NCI-H2029 (cell line): ENCODE data around the gene PKP1.

ENCODE experiments used
- DNase-seq: peaks from one replicate; lab custom pipeline; 2025; lab: John Stamatoyannopoulos, UW

Gene PKP1

DNA sequence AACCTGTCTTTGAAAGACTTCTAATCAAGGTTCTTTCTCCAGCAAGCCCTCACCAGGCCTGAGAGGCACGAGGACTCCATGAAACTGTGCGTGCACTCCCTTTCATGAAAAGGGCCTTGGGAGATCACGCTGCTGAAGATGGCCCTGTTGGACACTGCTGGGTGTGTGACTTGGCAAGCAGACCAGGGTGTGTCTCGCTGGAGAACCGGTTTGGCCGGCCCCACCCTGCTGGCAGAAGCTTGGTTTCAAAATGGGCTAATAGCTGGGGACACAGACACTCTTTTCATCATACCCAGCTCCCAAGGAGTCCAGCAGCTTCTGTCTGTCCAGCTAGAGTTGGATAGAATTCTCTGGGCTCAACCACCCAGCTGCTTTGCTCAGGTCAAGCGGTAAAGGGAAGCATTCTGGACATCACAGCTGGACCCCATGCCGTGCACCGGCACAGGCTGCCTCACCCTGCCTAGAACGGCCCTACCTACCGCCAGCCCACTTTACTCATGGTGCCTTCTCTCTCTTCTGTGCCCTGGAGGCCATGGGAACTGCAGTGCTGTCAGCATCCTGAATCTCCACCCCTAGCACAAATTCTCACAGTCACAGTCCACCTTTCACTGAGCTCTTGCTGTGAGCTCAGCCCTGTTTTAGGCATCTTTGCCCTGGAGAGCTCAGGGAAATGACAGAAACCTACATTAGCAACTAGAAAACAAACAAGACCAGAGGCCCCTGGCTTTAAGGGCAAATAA, 24.6 kb downstream of the PKP1 start:
- DNase-seq, result peak; percentile 63

DNA sequence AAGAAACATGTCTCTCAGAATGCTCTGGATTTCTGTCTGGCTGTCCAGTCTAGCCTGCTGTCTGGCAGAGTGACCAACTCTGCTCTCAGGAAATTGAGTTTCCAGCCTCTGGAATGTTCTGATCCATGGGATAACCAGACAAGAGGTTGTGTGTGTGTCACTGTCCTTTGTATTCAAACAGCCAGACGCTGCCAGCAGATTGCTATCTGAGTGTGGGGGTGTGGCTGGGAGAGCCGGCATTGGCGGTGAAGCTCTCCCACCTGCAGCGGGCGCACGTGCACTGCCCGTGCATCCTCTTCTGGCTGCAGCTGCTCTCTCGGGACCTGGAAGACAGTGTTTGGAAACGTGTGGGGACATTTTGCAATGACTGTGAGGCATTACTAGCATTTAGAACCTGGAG, 26.1 kb downstream of the PKP1 start:
- peak; percentile 93 for DNase-seq

DNA sequence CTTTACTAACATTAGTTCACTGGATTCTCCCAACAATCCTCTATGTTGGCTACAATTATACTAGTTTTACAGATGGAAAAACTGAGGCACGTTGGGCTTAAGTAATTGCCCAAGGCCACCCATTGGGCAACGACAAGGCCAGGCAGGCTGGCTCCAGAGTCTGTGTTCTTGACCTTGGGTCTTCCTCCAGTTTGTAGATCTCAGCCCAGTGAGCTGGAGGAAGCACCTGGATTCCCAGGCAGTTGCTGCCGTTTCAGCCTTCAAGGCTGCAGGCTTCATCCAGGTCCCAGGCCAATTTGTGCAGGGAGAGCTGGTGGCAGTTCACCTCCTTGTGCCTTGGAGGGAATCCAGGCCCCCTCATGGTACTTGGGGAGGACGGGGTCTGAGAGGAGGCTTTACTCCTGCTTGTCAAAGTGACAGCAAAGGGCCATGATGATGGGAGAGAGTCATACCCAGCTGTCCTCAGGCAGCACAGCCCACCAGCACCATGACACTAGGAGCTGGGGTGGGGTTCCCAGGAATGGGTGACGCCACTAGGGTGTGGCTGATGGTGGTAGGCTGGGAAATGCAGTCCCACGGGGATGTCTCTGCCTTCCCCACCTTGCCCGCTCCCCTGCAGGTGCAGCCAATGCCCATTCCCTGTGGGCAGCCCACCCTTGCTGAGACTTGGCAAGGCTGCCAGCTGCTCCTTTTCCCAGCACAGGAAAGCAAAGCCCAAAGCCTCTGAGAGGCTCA, 27.1 kb downstream of the PKP1 start:
- no peak for DNase-seq

DNA sequence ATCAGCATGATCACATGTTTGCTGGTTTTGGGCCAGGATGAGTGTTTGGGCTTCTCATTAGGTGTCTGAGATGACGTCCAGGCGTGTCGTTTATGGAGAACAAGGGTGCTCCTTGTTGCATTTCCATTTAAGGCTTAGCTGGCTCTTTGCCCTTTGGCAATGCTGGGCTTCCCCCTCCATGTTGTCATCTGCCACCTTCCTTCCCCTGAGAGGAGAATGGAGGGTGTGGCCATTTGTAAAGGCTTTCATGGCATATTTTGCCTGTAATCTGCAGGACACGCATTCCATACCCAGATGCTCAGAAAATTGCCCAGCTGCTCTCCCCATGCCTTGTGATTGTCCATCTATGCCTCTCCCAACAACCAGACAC, 27.7 kb downstream of the PKP1 start:
- peak; percentile 98 for DNase-seq

DNA sequence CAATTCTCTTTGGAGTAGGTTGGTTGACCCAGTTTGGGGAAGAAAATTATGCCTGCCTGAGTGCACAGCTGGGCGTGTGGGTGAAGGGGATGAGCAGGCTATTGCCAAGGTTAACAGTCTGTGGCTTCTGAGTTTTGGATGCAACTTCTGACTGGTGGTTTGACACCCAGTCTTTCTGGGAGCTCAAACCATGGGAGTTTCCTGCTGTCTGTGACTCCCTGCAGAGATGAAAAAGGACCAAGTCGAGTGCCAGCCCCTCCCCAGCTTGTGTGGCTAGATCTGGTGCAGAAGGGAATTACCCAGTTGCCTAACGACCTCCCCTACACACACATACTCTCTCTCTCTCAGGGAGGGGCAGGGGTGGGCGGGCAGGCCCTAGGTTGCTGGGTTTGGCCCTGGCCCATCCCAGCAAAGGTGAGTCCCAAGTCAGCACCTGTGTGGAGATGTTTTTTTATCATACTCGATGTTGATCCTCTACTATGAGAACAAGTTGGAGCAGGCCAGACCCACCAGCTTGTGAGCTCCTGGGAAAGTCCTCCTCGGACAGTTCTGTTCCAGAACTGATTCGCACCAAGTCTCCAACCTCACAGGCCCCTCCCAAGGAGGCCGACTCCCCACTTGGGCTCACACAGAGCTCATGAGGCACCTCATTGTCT, 28.2 kb downstream of the PKP1 start:
- no peak for DNase-seq

DNA sequence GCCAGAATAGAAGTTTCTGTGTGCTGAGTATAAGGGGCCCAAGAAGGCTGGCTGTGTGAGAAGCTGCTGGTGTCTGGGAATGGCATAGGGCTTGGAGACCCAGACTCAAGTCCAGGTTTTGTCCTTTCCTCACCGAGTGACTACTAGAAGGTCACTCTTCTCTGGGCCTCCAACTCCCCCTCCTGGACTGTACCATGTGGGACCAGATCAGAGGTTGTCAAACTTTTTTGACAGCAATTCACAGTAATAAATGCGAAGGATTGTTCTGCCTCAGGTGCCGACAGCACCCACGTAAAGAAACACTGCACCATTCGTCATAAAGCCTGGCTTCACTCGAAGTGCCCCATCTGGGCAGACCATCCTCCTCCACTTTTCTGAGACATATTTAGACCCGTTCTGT, 29.0 kb downstream of the PKP1 start:
- no peak for DNase-seq

DNA sequence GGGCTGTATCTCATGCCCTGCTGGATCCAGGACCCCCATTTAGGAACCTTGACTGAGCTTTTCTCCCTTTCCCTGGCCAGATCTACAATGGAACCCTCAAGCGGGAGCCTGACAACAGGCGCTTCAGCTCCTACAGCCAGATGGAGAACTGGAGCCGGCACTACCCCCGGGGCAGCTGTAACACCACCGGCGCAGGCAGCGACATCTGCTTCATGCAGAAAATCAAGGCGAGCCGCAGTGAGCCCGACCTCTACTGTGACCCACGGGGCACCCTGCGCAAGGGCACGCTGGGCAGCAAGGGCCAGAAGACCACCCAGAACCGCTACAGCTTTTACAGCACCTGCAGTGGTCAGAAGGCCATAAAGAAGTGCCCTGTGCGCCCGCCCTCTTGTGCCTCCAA, 29.8 kb downstream of the PKP1 start:
- DNase-seq, result no peak

DNA sequence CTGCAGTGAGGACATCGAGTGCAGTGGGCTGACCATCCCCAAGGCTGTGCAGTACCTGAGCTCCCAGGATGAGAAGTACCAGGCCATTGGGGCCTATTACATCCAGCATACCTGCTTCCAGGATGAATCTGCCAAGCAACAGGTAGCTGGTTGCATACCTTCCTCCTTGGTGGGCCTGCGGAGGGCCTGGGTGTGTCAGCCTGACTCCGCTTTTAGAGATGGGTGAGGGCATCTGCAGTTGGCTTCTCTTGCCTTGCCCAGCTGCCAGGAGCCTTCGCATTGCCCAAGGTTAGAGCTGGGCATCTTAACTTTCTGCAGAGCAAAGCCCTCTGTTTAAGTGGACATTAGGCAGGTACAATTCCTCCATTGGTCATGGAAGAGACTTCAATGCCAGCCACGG, 33.2 kb downstream of the PKP1 start:
- no peak for DNase-seq

DNA sequence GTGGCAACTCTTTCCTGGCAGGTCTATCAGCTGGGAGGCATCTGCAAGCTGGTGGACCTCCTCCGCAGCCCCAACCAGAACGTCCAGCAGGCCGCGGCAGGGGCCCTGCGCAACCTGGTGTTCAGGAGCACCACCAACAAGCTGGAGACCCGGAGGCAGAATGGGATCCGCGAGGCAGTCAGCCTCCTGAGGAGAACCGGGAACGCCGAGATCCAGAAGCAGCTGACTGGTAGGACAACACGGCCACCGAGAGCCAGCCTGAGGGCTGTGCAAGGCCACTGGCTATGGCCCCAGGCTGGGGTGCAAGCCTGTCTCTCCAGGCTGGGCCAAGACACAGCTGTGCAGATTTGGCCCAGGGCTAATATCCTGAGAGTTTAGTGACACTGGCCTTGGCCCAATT, 34.2 kb downstream of the PKP1 start:
- no peak for DNase-seq

DNA sequence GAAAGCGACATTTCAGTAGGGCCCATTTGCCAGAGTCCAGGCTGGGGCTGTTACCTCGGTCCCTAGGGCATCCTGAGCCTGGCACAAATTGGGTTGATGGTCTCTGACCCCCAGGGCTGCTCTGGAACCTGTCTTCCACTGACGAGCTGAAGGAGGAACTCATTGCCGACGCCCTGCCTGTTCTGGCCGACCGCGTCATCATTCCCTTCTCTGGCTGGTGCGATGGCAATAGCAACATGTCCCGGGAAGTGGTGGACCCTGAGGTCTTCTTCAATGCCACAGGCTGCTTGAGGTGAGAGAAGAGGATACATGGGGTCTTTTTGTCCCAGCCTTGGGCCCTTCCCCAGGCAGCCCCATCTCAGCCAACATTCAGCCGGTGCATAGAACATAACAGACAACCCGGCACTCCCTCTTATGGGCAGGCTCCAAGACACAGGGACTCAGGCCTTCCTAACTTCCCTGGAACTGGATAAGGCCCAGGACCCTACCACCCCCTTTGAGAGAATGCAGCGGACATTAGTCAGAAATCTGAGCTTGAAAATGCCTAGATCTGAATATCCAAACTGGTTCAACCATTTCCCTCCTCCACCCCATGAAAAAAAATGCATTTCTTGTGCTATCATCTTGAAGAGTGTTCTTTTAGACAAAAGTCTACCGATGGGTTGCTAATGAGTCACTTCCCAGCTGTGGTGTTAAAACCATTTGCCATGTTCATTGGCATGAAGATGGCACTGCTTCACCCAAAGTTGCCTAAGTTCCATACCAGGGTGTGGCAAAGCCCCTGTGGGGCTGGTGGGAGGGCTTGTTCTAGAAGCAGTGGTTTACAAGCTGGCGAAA, 35.4 kb downstream of the PKP1 start:
- DNase-seq, result no peak

DNA sequence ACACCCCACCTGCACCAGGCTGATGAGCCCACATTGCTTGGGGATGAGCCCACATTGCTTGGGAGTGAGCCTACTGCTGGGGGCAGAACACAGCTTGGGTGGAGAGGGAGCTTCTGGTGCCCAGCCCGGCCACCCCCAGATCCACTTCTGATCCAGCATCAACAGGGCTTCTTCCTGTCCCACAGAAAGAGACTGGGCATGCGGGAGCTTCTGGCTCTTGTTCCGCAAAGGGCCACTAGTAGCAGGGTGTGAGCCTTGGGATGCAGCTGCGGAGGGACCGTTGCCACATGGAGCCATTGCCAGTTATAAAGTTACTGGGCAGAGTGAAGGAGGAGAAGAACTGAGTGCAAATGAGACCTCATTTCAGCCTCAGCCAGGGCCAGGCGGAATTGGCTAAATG, 36.3 kb downstream of the PKP1 start:
- DNase-seq, result no peak

DNA sequence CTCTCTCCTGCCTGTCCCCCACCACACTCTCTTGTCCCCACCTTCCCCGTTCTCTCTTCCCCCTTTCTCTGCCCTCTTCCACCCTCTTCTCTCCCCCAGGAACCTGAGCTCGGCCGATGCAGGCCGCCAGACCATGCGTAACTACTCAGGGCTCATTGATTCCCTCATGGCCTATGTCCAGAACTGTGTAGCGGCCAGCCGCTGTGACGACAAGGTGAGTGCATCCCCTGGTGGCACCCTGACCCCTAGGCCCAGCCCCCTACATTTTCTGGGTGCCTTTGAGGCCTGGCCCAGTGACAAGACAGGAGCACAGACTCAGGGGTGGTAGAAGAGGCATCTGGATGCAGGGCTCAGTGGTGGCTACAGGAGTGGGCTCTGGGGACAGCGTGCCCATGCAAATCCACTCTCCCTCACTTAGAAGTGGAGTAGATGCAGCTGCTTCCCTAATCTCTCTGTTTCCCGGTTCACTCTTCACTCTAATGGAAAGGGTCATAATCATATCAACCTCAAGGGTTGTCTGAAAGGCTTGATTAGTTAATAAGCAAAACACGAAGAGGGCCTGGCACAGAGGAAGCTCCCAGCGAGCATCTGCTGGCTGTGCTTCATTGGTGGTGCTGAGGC, 37.0 kb downstream of the PKP1 start:
- DNase-seq, result no peak

DNA sequence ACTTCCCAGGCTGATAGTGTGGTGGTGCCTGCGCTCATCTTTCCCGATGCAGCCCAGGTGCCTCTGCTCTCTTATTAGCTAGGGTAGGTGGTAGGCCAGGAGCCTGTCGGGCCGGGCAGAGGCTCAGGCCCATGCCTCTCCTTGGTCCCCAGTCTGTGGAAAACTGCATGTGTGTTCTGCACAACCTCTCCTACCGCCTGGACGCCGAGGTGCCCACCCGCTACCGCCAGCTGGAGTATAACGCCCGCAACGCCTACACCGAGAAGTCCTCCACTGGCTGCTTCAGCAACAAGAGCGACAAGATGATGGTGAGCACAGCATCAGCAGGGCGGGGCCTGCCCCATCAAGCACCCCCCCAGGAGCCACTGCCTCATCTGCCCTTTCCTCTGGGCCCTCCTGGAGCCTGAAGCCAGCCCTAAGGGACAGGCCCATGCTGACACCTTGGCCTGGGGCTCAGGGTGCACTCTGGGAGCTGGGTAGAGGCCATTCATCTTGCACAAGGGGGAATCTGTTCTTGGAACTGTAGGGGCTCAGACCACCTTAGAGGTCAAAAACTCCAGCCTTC, 38.6 kb downstream of the PKP1 start:
- DNase-seq, result no peak

DNA sequence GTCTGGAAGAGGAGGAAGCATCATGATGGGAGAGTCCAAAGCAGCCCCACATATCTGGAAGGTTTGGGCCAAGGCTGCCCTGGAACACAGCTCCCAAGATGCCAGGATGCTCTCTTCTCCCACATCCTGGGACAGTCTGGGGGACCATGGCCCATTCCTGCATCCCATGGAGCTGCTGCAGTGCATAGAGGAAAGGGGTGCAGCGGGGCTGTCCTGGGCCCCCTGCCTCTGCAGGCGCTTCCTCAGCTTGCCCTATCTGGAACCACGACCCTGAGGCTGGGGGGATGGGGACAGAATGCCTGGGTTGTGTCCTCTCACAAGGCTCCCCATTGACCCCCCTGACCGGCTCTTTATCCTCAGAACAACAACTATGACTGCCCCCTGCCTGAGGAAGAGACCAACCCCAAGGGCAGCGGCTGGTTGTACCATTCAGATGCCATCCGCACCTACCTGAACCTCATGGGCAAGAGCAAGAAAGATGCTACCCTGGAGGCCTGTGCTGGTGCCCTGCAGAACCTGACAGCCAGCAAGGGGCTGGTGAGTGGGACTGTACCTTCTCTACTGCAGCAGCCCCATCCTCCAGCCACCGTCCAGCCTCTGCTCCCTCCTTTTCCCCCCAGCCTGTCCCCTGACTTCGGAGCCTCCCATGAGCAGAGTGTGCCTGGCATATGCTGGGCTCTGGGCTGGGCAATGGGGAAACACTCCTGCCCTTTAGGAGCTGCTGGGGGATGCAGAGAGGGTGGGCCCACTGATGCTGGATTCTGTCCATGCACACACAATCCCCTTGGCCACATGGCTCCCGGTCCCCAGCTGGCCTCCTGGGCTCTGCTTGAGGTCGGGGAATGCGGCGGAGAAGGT, 39.6 kb downstream of the PKP1 start:
- no peak for DNase-seq

DNA sequence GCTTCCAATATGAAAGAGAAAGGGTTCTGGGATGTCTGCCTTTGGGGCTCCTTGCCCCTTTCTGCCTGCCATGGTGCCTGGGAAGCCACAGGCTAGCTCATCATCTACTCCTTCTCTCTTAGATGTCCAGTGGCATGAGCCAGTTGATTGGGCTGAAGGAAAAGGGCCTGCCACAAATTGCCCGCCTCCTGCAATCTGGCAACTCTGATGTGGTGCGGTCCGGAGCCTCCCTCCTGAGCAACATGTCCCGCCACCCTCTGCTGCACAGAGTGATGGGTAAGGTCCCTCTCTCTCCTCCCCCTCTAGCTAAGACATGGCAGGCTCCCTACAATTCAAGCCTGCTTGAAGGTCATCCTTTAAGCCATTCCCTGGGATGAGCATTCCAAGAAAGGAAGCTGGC, 41.0 kb downstream of the PKP1 start:
- DNase-seq, result no peak

DNA sequence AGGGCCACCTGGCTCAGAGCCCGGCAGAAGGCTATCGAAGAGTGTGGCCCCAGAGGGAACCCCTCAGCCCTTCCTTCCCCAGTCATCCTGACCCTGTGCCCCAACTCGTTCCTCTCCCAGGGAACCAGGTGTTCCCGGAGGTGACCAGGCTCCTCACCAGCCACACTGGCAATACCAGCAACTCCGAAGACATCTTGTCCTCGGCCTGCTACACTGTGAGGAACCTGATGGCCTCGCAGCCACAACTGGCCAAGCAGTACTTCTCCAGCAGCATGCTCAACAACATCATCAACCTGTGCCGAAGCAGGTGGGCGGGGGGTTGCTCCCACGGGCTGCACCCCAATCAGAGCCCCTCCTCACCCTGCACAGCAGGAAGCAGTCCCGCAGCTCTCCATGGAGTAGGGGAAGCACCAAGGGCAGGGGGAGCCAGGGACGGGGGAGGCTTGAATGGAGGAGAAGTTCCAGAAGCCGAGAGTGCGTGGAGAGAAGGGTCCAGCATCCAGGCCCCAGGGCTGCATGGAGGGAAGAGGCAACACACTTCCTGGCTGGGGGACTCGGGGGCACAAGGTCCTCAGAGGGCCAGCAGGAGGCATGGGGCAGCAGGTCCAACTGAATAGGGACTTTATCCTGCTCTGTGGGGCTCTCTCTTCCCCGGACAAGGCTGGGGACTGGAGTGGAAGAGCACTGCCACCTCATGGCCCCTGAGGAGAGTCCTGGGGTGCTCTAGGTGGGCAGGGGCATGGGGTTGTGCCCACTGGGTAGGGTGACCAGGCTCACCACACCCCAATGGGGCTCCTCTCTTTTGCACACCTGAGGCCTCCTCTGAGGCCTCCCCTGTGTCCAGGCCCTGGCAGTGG, 41.7 kb downstream of the PKP1 start:
- DNase-seq, result no peak

DNA sequence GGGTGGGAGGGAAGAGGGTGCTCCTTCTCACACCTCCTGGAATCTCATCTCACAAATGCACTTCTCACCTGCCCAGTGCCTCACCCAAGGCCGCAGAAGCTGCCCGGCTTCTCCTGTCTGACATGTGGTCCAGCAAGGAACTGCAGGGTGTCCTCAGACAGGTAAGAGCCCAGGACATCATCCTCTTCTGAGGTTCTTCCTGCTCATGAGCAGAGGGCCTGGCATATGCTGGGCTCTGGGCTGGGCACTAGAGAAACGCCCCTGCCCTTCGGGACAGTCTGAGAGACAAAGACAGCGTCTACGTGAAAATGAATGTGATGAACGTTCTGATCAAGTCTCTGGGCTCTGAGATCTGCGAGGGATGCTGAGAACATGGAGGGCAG, 42.4 kb downstream of the PKP1 start:
- no peak for DNase-seq

DNA sequence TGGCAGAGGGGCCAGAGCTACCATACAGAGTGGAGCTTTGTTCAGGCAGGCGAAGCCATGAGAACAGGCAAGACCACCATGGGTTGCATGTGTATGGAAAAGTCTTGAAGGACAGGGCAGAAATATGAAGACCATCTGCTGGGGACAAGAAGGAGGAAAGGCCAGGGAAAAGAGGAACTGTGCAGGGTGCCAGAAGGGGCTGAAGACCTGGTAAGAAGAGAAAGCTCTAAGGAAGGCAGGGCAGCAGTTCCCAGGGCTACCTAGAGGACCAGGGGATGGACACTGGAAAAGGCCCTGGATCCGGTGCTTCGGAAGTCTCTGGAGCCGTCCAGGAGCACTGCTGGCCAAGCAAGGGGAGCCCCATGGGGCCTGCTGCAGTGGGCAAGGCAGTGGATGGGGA, 43.4 kb downstream of the PKP1 start:
- no peak for DNase-seq

DNA sequence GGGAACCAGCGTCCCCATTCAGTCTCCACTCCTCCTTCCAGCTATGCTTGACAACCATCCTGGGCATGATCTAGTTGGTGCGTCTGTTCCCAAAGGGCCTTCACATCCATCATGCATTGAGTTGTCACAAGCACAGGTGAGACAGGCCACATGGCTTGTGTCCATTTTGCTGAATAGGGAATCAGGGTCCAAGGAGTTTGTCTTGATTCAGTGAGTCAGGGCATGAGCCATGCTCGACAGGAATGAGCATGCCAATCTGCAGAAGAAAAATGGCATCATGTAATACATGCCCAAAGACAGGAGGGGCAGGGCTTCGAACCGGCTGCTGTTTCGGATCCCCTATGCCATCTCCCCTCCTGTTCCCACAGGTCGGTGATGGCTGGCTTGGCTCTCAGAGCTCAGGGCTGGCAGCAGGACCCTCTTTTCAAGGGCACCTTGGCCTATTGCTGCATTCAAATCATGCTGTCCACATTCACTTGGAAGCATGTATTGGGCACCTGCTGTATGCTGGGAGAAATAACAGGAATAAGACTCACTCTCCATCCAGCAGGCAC, 44.5 kb downstream of the PKP1 start:
- DNase-seq, result no peak
